Mucosa of descending colon (tissue), 3 donors: ENCODE measurements around the gene FAM47E. TPM values are rescaled to one million over a fixed set of nuclear protein-coding genes. Genes with fewer than 3 reads are reported as not detected.
A peak's percentile ranks its signal among the peaks of the same experiment; 100 is the strongest.

ENCODE experiments used
- ATAC-seq: fragments of 200-7000 bp; cut with Tn5 transposase; one replicate; pipeline ENCODE4 v1.9.1; 2020; ENCODE audit warnings: mild to moderate bottlenecking, moderate library complexity
- DNase-seq, 3 donors: peaks; one replicate each; pipeline ENCODE4 v3.0.0-alpha.2; 2020
- H3K36me3 ChIP-seq: fragments of 200-600 bp; one replicate; pipeline ENCODE4 v1.8.0; 2021; ENCODE audit warnings: low read depth, mild to moderate bottlenecking
- H3K4me1 ChIP-seq: fragments of 200-600 bp; one replicate; pipeline ENCODE4 v1.8.0; 2021; ENCODE audit warnings: low read depth, mild to moderate bottlenecking
- H3K4me3 ChIP-seq: fragments of 200-600 bp; one replicate; pipeline ENCODE4 v1.8.0; 2021; ENCODE audit warnings: mild to moderate bottlenecking
- H3K9me3 ChIP-seq: fragments of 200-600 bp; one replicate; pipeline ENCODE4 v1.8.0; 2021; ENCODE audit warnings: mild to moderate bottlenecking
- intact Hi-C, 2 donors: fragments of 100-400 bp; cut with DNase I in 1 of 2; cut with micrococcal nuclease in 1 of 2; formaldehyde crosslinking; loops; one replicate each; pipeline versions ENCODE4 v1.11.0 to v1.11.1; 2022; cut with DNase I, micrococcal nuclease
- total RNA-seq, 3 donors: library from RNA; stranded (reverse); fragmentation: NEBNext Ultra II Directional in 2 of 3; extraction: Animal tissue kit (Norgen Biotek cat#: 25700) in 2 of 3; gene quantifications; one replicate each; pipeline versions ENCODE4 v1.2.1 to v1.2.4, GENCODE V29; 2021 to 2023
- TF ChIP-seq, protein P1 (sequence below): fragments of 200-600 bp; IDR thresholded peaks from one replicate; pipeline ENCODE4 v1.8.0; 2022; ENCODE audit warnings: antibody characterized with exemption, mild to moderate bottlenecking
- donor health status: DM: no; HTN: no; CAD: no; lungs with moderate emphysema.
- donor health status: DM: no; HTN: no; CAD: no.
- donor health status: DM: no; HTN: yes; CAD: no.

The FAM47E gene
- total RNA-seq, 3 donors from 2014 or later = 3.3 to 9.8 (median 6.1) TPM

DNA sequence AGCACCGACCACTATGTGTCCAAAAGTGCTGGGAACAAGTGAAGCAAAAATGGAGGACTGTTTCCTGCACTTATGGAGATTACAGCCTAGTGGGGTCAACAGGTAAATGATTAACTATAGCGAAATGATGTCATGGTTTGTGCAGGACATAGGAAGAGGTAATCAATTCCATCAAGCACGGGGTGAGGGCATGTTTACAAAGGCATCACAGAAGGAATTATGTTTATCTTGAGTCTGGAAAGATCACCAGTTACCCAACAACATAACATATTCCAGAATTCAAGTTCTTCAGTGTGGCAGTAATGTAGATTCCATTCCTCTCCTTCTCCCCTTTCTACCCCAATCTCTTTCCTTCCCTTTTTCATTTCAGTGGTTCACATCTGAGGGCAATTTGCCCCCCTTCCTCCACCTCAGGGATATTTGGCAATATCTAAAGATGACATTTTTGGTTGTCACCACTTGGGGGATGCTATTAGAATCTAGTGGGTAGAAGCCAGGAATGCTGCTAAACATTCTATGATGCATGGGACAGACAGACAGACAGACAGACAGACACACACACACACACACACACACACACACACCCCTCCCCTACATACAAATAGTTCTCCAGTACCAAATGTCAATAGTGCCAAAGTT lies 24.1 kb downstream of the FAM47E start:
- Histone ChIP-seq H3K4me3 (no peak overlapping the region), H3K4me1 (peaks cover 19% of the 10 kb centered on the region), H3K36me3 (no peaks in the 10 kb centered on the region), H3K9me3 (no peaks in the 10 kb centered on the region)
- DNase-seq (no peak), ATAC-seq (no peak)
- TF ChIP-seq, protein P1, sequence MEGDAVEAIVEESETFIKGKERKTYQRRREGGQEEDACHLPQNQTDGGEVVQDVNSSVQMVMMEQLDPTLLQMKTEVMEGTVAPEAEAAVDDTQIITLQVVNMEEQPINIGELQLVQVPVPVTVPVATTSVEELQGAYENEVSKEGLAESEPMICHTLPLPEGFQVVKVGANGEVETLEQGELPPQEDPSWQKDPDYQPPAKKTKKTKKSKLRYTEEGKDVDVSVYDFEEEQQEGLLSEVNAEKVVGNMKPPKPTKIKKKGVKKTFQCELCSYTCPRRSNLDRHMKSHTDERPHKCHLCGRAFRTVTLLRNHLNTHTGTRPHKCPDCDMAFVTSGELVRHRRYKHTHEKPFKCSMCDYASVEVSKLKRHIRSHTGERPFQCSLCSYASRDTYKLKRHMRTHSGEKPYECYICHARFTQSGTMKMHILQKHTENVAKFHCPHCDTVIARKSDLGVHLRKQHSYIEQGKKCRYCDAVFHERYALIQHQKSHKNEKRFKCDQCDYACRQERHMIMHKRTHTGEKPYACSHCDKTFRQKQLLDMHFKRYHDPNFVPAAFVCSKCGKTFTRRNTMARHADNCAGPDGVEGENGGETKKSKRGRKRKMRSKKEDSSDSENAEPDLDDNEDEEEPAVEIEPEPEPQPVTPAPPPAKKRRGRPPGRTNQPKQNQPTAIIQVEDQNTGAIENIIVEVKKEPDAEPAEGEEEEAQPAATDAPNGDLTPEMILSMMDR = no peak
- intact Hi-C loops = no loop called here

DNA sequence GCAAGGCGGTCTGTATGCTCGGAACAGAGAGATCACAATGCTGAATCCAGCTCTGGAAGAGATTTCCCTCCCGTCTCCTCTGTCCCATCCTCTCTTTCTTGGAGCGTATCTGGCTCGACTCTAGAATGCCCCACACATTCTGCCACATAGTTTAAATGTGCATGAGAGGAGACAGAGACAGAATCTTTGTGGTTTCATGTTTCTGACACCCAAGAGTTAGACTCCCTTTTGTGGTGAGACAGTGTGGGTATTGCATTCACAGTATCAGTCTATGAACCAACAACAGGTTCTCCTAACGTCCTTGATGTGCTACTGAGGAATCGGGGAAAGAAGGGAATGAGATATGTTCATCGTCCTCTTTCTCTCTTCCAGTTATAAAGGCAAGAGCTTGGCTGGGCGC lies 25.3 kb downstream of the FAM47E start:
- H3K4me1 ChIP-seq = peaks cover 25% of the 10 kb centered on the region
- intact Hi-C loops = no loop called here
- no peak overlapping the region for H3K4me3 ChIP-seq
- H3K36me3 ChIP-seq = no peaks in the 10 kb centered on the region
- DNase-seq = no peak
- no peaks in the 10 kb centered on the region for H3K9me3 ChIP-seq
- TF ChIP-seq, protein P1 = no peak
- ATAC-seq = no peak

DNA sequence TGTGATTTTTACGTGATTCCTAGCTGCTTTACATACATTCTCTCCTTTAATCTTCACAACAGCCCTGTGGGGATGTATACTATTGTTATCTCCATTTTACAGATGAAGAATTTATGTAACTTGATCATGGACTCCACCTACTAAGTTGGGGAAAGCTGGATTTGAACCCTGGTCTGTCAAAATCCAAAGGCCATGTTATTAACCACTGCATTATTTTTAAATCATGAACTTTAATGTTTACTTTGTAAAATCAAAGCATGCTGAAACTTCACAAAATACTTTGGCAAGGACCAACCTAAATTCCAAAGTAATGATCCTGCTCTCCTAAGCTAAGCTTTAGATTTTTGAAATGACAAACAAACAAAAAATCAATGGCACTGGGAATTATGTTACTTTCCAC lies 26.1 kb downstream of the FAM47E start:
- Histone ChIP-seq H3K4me3 (no peak overlapping the region), H3K36me3 (no peaks in the 10 kb centered on the region), H3K4me1 (peaks cover 25% of the 10 kb centered on the region), H3K9me3 (no peaks in the 10 kb centered on the region)
- ATAC-seq = no peak
- no peak for DNase-seq
- intact Hi-C loops = no loop called here
- TF ChIP-seq, protein P1 = no peak

DNA sequence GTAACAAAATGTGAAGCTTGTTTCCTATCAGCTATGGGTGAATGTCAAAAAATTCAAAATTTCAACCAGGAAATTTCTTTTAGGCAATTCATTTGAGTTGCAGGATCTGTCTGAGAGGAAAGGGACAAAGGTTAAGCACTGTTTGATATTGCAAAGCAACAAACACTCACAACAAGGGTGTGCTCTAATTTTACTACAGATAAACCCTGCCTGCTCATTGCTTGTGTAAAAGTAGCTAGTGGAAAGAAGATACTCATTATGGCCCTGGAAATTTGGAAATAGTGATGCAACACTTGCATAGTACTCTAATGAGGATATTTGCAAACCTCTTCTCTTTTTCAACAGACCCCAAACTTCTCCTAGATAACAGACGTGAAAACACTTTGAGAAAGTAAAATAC lies 27.1 kb downstream of the FAM47E start:
- no peak for DNase-seq
- Histone ChIP-seq H3K4me3 (no peak overlapping the region), H3K4me1 (peaks cover 27% of the 10 kb centered on the region), H3K36me3 (no peaks in the 10 kb centered on the region), H3K9me3 (no peaks in the 10 kb centered on the region)
- TF ChIP-seq, protein P1 = no peak
- intact Hi-C loops = no loop called here
- peak; percentile 71 for ATAC-seq

DNA sequence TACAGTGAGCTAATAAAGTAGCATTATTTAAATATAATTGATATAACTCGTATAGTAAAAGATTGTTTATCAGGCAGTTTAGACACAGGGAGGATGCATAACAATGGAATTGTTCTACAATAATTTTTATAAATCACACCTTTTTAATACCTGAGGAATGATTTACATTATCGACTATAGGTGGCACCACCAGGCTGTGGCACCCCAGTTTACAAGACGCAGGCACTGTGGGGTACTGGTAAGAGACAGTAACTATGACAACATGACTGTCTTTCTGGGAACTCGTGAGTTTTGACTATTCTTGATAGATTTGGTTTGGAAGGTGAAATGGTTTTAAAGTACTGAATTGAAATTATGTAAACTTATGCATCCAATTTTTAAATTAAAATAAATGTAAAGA lies 27.9 kb downstream of the FAM47E start:
- Histone ChIP-seq H3K4me3 (no peak overlapping the region), H3K4me1 (peaks cover 28% of the 10 kb centered on the region), H3K36me3 (no peaks in the 10 kb centered on the region), H3K9me3 (no peaks in the 10 kb centered on the region)
- intact Hi-C loops = no loop called here
- no peak for ATAC-seq
- DNase-seq = no peak
- TF ChIP-seq, protein P1 = no peak
